Measurements from ENCODE around the gene TSPY4.
"Not testable (repeated sequence)": the region's sequence is repeated elsewhere in the genome, so short reads cannot be mapped to it uniquely, and the experiment has no call there.

TSPY4 gene, protein sequence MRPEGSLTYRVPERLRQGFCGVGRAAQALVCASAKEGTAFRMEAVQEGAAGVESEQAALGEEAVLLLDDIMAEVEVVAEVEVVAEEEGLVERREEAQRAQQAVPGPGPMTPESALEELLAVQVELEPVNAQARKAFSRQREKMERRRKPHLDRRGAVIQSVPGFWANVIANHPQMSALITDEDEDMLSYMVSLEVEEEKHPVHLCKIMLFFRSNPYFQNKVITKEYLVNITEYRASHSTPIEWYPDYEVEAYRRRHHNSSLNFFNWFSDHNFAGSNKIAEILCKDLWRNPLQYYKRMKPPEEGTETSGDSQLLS

DNA sequence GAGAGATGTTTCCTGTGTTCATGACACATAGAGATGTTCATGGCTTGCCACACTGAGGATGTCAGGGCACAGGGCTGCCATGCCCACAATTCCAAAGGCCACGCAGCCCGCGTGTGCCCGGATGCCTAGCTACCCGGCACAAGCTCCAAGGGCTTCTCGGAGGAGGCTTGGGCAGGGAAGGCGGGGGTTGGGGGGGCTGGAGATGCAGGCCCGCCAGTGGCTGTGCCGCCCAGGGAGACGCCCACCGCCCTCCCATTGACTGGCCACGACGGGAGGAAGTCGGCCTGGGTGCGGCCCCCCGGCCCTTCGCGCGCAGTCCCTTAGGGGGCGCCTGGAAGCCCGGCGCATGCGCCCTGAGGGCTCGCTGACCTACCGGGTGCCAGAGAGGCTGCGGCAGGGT is at the start of gene TSPY4:
Gene TSPY4 (plus strand): TSS at position 301 of the 400 bp plus-strand sequence. CDS start 46 bp downstream, at position 347.
- DNase-seq: not testable (repeated sequence)

- DNase-seq: no peak
Observed at GRCh38 chrY:9320996-9321395, 16.3 kb upstream of the TSPY4 start.

- DNase-seq: not testable (repeated sequence)
Observed at GRCh38 chrY:9357497-9357896, 20.2 kb downstream of the TSPY4 start, which contains the start of gene TSPY8. Gene TSPY8 (plus strand): TSS chrY:9357797. CDS start chrY:9357843, 46 bp downstream.

Measured in DMS79 (cell line).